GM18526 (cell line): ENCODE results near the gene ANXA1.

Experiments
- POLR2A ChIP-seq: IDR thresholded peaks from 3 replicates; pipeline ENCODE4 v1.6.1; 2011; ENCODE audit not compliant: insufficient read length; ENCODE audit errors: extremely low read depth

ANXA1 gene

GRCh38 chr9:73176450-73176875 is 24.8 kb downstream of the ANXA1 start:
- TF ChIP-seq POLR2A, result no peak

- TF ChIP-seq POLR2A, result no peak
Observed at GRCh38 chr9:73178044-73178443, 26.4 kb downstream of the ANXA1 start.

DNA sequence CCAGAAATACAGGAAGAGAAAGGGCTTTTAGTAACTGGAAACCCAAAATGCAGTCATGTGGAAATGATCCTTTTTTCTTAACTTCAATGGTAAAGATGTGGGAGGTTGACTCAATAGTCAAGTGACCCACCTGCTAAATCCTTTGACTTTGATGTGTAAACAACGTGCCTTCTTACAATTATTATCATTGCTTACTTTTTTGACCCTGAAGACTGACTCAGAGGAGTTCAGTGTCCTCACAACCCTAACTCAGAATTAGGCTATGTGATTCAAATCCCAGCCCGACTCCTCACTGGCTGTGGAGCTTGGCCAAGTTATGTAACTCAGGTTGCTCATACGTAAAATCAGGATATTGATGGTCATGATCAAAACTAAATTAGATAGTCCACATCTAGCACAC is 27.9 kb downstream of the ANXA1 start:
- TF ChIP-seq POLR2A, result no peak

DNA sequence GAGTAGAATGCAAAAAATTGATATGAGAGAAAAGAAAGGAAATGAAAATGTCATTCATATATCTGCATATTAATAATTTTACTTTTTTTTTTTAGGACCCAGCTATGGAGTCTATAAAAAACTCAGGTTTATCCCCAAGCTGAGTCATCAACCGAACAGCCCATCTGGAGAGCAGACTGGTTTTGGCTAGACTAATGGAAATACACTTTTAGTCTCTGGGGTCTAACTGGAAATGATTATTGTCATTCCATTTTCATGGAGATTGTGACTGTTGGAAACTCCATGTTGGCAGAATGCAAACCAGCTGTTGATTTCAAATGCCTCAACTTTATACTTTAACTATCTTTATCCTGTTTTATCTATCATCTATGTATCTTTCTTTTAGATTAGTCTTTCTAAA is 28.7 kb downstream of the ANXA1 start:
- TF ChIP-seq POLR2A, result no peak

DNA sequence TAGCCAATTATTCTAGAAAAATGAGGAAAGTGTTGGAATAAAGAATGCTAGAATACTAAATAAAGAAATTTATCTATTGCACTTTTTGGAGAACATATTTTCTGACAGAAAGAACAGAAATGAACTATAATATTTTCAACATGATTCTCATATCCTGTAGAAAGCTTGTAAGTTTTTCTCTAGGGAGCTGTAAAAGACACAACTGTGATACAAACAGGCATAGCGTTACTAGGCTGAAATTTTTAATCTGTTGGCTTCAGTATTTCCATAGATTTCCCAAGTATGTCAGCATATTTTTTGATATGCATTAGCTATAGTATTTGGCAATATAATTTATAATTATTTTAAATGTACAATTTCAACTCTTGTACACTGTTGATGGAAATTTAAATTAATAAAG is 31.3 kb downstream of the ANXA1 start:
- no peak for TF ChIP-seq POLR2A

- no peak for TF ChIP-seq POLR2A
Observed at GRCh38 chr9:73183428-73183827, 31.8 kb downstream of the ANXA1 start.

DNA sequence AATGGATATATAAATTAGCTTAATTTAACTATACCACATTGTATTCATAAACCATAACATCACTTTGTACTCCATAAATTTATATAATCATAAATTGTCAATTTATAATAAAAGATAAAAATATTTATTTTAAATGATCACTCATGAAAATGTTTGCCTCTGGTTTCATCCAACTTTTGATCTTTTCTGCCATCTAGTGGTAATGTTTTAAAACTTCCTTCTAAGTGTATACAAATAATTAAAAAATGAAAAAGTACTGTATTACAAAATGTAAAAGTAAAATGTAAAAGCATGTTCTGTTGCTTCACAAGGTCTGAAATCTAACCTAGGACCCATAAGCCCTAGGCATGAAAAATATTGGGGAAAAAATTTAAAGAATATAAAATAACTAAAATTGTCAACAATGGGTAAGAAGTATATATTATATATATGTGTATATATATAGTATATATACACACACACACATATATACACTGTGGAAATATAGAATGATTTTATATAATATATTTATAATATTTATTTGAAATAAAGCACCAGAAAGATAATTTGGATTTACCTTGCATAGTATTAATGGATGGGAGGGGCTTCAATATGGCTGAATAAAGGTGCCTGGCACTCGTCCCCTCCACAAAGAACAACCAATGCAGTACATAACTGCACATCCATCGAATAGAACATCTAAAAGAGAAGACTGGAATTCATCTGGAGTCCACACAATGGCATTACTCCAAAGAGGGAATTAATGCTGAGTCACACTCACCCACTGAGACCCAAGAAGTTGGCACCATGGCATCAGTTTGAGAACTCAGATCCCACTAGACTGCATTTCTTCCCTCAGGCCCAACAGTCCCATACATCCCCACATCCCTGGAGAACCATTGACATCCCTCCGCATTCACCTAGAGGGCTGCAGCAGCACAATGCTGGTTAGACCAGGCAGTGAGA is 32.5 kb downstream of the ANXA1 start:
- no peak for TF ChIP-seq POLR2A

DNA sequence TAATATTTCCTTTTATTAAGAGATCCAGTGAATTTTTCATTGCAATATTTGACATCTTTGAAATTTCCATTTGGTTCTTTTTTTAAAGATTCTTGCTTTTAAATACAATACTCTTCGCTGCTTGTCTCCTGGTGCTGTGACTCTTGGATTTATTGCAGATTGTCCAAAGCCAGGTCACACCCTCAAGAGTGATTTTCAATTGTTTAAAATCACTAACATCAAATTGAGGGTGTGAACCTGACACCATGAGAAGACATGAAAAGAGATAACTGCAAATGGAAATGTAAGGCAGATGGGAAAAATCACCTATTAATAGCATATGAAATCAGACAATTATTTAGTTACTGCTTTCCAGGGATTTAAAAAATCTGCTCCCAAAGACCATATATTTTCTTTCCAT is 42.6 kb downstream of the ANXA1 start:
- TF ChIP-seq POLR2A, result no peak

DNA sequence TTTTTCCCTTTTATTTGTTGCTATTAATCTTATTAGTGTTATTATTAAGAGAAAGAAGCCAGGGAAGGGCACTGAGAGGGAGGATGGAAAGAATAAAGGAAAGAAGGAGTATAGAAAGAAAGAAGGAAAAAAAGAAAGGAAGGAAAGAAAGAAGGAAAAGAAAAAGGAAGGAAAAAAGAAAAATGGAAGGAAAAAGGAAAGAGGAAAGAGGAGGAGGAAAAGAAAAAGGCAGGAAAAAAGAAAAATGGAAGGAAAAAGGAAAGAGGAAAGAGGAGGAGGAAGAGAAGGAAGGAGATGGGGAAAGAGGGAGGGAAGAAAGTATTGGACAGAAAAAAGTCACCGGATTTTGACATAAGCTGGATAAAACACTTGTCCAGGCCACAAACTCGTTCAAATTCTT is 47.8 kb downstream of the ANXA1 start:
- no peak for TF ChIP-seq POLR2A

DNA sequence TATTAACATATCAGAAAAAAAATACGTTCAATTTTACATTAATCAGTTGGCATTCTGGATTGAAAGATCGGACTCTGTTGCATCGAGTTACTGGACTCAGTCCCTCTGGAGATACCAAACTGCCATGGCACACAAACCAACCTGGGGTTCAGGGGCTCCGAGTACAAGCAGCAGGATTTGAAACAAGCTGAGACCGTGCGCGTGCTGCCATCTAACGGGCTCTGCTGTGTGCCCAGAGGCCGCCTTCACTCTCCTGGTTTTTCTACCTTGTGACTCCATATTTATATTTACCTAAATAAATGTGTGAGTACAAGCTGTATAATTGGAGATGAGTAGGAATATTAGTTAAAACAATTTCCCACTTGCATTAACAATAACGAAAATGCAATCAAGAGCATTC is 48.2 kb downstream of the ANXA1 start:
- TF ChIP-seq POLR2A, result no peak

DNA sequence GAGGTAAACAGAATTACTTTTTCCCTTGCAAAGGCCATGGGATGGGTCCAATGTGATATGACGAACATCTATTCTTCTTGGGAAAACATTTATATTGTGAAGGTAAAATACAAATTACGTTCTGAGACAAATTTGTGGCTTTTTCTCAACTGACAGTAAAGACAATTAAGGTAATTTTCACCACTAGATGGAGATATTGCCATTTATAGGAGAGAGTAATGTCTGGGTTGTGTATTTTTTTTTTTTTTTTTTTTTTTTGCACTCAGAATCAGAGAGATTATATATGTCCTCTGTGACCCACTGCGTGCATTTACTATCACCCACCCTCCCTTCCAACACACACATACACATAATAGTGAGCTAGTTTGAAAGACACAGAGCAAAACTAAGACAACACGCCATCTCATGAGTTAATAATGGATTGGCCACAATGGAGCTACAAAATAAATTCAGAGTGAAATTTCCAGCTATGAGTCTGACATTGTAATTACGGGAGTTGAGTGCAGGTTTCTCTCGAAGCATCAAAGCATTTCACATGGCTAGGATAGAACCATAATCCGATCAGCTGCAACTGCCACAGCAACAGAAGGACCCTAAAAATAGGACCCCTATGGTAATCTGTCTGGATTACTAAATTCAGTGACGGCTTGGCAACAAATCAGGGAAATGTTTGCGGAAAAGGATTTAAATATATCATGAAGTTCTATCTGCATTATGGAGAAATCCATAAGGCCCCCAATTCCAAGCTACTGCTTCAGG is 49.2 kb downstream of the ANXA1 start:
- TF ChIP-seq POLR2A, result no peak

GRCh38 chr9:73202980-73203379 is 51.3 kb downstream of the ANXA1 start:
- TF ChIP-seq POLR2A, result no peak

GRCh38 chr9:73204936-73205335 is 53.3 kb downstream of the ANXA1 start:
- TF ChIP-seq POLR2A, result no peak

DNA sequence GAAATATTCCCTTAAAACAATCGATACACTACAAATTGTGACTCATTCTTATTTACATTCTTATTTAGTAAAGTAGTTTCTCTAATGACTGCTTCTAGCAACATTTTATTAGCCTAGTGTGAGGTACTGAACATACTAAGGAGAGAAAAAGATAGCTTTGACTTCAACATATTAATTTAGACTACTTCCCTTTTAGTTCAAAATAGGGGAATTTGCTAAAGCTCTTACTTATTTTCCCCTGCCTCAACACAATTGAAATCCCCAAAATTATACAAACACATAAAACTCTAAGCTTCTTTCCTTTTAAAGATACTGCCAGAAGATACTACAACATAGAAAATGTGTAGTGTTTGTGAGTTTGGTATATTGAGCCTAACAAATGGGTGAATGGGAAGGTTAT is 55.2 kb downstream of the ANXA1 start:
- TF ChIP-seq POLR2A, result no peak

- no peak for TF ChIP-seq POLR2A
Observed at GRCh38 chr9:73210886-73211666, 59.4 kb downstream of the ANXA1 start.
